ENCODE results near the gene ITGBL1. TPM values are rescaled to one million over a fixed set of nuclear protein-coding genes. Genes with fewer than 3 reads are reported as not detected.

Gene ITGBL1
- total and polyA plus RNA-seq, 3 donors from 2014 or later, result 5.7 to 7.7 (median 5.8) TPM

- no peaks in the 10 kb centered on the region for H3K4me1 ChIP-seq
- H3K27ac ChIP-seq, result no peak overlapping the region
- no peak for DNase-seq
- no peaks in the 10 kb centered on the region for H3K36me3 ChIP-seq (ENCODE audit: low read depth, missing control alignments)
- no peak overlapping the region for H3K4me3 ChIP-seq
- no peak for TF ChIP-seq CTCF (IDR thresholded peaks at IDR 0.05)
- no peaks in the 10 kb centered on the region for H3K9me3 ChIP-seq
- 54 to 66% methylated on average over 4 of the region's 4 CpGs for WGBS, 2 donors
- no peaks in the 10 kb centered on the region for H3K27me3 ChIP-seq
- intact Hi-C loops (cut with DNase I; ENCODE audit: low total_unique reads), result no loop called here
Observed at GRCh38 chr13:101626925-101627555, 174.6 kb downstream of the ITGBL1 start.

- H3K36me3 ChIP-seq (ENCODE audit: low read depth, missing control alignments), result no peaks in the 10 kb centered on the region
- no peaks in the 10 kb centered on the region for H3K27me3 ChIP-seq
- WGBS, 2 donors, result 57 to 59% methylated on average over 5 of the region's 5 CpGs
- no peak overlapping the region for H3K27ac ChIP-seq
- no peak for TF ChIP-seq POLR2A (IDR thresholded peaks at IDR 0.05)
- DNase-seq, result no peak
- H3K4me1 ChIP-seq, result no peaks in the 10 kb centered on the region
- intact Hi-C loops (cut with DNase I; ENCODE audit: low total_unique reads), result no loop called here
- H3K9me3 ChIP-seq, result no peaks in the 10 kb centered on the region
- no peak overlapping the region for H3K4me3 ChIP-seq
Observed at GRCh38 chr13:101627556-101627943, 175.1 kb downstream of the ITGBL1 start.

- intact Hi-C loops (cut with DNase I; ENCODE audit: low total_unique reads), result no loop called here
- no peak overlapping the region for H3K4me3 ChIP-seq
- DNase-seq, result no peak
- H3K9me3 ChIP-seq, result no peaks in the 10 kb centered on the region
- 77 to 85% methylated on average over 1 of the region's 1 CpG for WGBS, 2 donors
- TF ChIP-seq CTCF (IDR thresholded peaks at IDR 0.05) (no peak), POLR2A (IDR thresholded peaks at IDR 0.05) (no peak)
- no peaks in the 10 kb centered on the region for H3K36me3 ChIP-seq (ENCODE audit: low read depth, missing control alignments)
- H3K27ac ChIP-seq, result no peak overlapping the region
- no peaks in the 10 kb centered on the region for H3K4me1 ChIP-seq
- H3K27me3 ChIP-seq, result no peaks in the 10 kb centered on the region
Observed at GRCh38 chr13:101628900-101629299, 176.4 kb downstream of the ITGBL1 start.

GRCh38 chr13:101631395-101631794 lies 178.9 kb downstream of the ITGBL1 start:
- Histone ChIP-seq H3K9me3 (no peaks in the 10 kb centered on the region), H3K4me1 (no peaks in the 10 kb centered on the region), H3K36me3 (ENCODE audit: low read depth, missing control alignments) (no peaks in the 10 kb centered on the region), H3K27ac (no peak overlapping the region), H3K4me3 (no peak overlapping the region), H3K27me3 (no peaks in the 10 kb centered on the region)
- no peak for DNase-seq
- TF ChIP-seq CTCF (IDR thresholded peaks at IDR 0.05), result no peak
- intact Hi-C loops (cut with DNase I; ENCODE audit: low total_unique reads), result no loop called here

GRCh38 chr13:101634142-101634541 lies 181.7 kb downstream of the ITGBL1 start:
- Histone ChIP-seq H3K27ac (no peak overlapping the region), H3K4me3 (no peak overlapping the region), H3K36me3 (ENCODE audit: low read depth, missing control alignments) (no peaks in the 10 kb centered on the region), H3K9me3 (no peaks in the 10 kb centered on the region), H3K27me3 (no peaks in the 10 kb centered on the region), H3K4me1 (no peaks in the 10 kb centered on the region)
- TF ChIP-seq POLR2A (IDR thresholded peaks at IDR 0.05) (no peak), CTCF (IDR thresholded peaks at IDR 0.05) (no peak)
- DNase-seq, result no peak
- WGBS, 2 donors, result 63 to 64% methylated on average over 2 of the region's 2 CpGs
- intact Hi-C loops (cut with DNase I; ENCODE audit: low total_unique reads), result no loop called here

Data from testis (tissue), 3 donors.